ENCODE results near the gene PRRC2C.
"Not testable (repeated sequence)": the region's sequence is repeated elsewhere in the genome, so short reads cannot be mapped to it uniquely, and the experiment has no call there.

DNA sequence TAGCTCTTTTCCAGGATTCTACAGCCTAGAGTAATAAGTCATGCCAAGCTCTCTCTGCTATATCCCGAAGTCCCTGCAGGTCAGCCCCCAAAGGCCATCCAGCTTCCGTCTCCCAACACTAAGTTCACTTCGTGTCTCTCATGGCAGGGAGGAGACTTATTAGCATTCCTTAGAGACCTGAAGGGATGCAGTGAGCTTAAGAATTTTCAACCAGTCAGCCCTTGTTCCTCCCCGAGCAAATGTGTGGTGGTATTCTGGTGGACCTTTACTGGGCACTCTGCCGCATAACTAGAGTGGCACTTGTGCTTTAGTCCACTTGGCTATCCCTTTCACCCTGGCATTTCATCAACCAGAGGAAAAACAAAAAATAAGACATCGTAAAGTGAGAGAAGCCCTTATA is 117.7 kb downstream of the PRRC2C start:
- TF ChIP-seq POLR2A (IDR thresholded peaks at IDR 0.05): not testable (repeated sequence)
- TF ChIP-seq, protein P1, sequence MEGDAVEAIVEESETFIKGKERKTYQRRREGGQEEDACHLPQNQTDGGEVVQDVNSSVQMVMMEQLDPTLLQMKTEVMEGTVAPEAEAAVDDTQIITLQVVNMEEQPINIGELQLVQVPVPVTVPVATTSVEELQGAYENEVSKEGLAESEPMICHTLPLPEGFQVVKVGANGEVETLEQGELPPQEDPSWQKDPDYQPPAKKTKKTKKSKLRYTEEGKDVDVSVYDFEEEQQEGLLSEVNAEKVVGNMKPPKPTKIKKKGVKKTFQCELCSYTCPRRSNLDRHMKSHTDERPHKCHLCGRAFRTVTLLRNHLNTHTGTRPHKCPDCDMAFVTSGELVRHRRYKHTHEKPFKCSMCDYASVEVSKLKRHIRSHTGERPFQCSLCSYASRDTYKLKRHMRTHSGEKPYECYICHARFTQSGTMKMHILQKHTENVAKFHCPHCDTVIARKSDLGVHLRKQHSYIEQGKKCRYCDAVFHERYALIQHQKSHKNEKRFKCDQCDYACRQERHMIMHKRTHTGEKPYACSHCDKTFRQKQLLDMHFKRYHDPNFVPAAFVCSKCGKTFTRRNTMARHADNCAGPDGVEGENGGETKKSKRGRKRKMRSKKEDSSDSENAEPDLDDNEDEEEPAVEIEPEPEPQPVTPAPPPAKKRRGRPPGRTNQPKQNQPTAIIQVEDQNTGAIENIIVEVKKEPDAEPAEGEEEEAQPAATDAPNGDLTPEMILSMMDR (IDR thresholded peaks at IDR 0.05): not testable (repeated sequence)
